Vagina (tissue), 2 donors: ENCODE measurements around the gene ECI2. TPM values are rescaled to one million over a fixed set of nuclear protein-coding genes. Genes with fewer than 3 reads are reported as not detected.

Experiments
- DNase-seq, 2 donors: peaks; one replicate each; pipeline ENCODE4 v3.0.0-alpha.2; 2017; ENCODE audit errors: extremely low spot score in 2 of 2
- H3K27ac ChIP-seq: fragments of 200-600 bp; sonication (generic); one replicate; pipeline ENCODE4 v1.5.1; 2019
- H3K27me3 ChIP-seq: fragments of 200-600 bp; sonication (generic); one replicate; pipeline ENCODE4 v1.5.1; 2019
- H3K36me3 ChIP-seq, 2 donors: fragments of 200-600 bp; sonication (generic); one replicate each; pipeline ENCODE4 v1.5.1; 2017 to 2019
- H3K4me1 ChIP-seq: fragments of 200-600 bp; sonication (generic); one replicate; pipeline ENCODE4 v1.5.1; 2019
- H3K4me3 ChIP-seq, 2 donors: fragments of 200-600 bp; sonication (generic); 1 replicate in 1 of 2; 2 replicates in 1 of 2; pipeline ENCODE4 v1.5.1; 2016 to 2019
- H3K9me3 ChIP-seq: fragments of 200-600 bp; sonication (generic); one replicate; pipeline ENCODE4 v1.5.1; 2019
- POLR2A ChIP-seq, 2 donors: fragments of 450-650 bp; IDR thresholded peaks; one replicate each; pipeline ENCODE4 v1.6.1; 2017; ENCODE audit warnings: antibody characterized with exemption in 2 of 2, mild to moderate bottlenecking in 2 of 2, moderate library complexity in 2 of 2
- POLR2AphosphoS5 ChIP-seq, 2 donors: sonication (generic); formaldehyde crosslinking; IDR thresholded peaks; one replicate each; pipeline ENCODE4 v1.9.0; 2017; ENCODE audit warnings: antibody characterized with exemption in 2 of 2, mild to moderate bottlenecking in 2 of 2, low read depth in 1 of 2; ENCODE audit not compliant: insufficient read depth in 1 of 2
- intact Hi-C: fragments of 100-400 bp; cut with DNase I; formaldehyde crosslinking; loops from one replicate; pipeline ENCODE4 v1.15.1; 2023
- total RNA-seq: library from RNA; depleted of rRNA; stranded (reverse); fragments of >200 nt; gene quantifications from one replicate; pipeline ENCODE4 v1.2.3, GENCODE V29; 2016
- TF ChIP-seq, protein P1 (sequence below), 3 experiments: fragments of 450-650 bp in 2 of 3; fragments of 200-600 bp in 1 of 3; sonication (generic) in 1 of 3; IDR thresholded peaks; one replicate each; pipeline ENCODE4 v1.5.1; 2017 to 2019; ENCODE audit warnings: antibody characterized with exemption in 3 of 3, mild to moderate bottlenecking in 2 of 3, moderate library complexity in 2 of 3

Gene ECI2
- total RNA-seq, 1 donor from 2014 or later = 30.7 TPM

DNA sequence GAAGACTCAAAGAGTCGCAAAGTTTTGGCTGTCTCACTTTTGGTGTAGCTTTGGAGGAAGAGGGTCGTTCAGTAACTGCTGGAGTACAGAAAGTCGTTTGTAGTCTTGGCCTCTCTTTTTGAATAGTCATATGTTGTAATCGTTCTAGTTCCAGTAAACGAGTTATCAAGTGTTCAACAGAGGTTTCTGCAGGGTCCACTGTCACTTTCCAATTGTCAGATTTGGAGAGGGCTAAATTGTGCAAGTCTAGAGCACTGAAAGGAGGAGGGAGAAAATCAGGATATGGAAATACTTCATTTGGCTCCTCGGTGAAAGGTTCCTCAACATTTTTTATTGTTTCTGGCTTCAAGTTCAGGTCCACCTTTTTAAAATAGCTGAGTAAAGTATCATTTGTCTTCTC lies 66.2 kb downstream of the ECI2 start:
- Histone ChIP-seq H3K9me3 (no peaks in the 10 kb centered on the region), H3K27ac (no peak overlapping the region), H3K36me3 (peaks cover 0 to 7% of the 10 kb centered on the region in 2 donors), H3K4me1 (no peaks in the 10 kb centered on the region), H3K4me3 (no peak overlapping the region), H3K27me3 (no peaks in the 10 kb centered on the region)
- no peak for DNase-seq
- TF ChIP-seq, protein P1, sequence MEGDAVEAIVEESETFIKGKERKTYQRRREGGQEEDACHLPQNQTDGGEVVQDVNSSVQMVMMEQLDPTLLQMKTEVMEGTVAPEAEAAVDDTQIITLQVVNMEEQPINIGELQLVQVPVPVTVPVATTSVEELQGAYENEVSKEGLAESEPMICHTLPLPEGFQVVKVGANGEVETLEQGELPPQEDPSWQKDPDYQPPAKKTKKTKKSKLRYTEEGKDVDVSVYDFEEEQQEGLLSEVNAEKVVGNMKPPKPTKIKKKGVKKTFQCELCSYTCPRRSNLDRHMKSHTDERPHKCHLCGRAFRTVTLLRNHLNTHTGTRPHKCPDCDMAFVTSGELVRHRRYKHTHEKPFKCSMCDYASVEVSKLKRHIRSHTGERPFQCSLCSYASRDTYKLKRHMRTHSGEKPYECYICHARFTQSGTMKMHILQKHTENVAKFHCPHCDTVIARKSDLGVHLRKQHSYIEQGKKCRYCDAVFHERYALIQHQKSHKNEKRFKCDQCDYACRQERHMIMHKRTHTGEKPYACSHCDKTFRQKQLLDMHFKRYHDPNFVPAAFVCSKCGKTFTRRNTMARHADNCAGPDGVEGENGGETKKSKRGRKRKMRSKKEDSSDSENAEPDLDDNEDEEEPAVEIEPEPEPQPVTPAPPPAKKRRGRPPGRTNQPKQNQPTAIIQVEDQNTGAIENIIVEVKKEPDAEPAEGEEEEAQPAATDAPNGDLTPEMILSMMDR (IDR thresholded peaks at IDR 0.05) = no peak
- TF ChIP-seq POLR2A (IDR thresholded peaks at IDR 0.05) (no peak), POLR2AphosphoS5 (IDR thresholded peaks at IDR 0.05; ENCODE audit: insufficient read depth in 1 of 2, low read depth in 1 of 2) (no peak)
- intact Hi-C loops = no loop called here

DNA sequence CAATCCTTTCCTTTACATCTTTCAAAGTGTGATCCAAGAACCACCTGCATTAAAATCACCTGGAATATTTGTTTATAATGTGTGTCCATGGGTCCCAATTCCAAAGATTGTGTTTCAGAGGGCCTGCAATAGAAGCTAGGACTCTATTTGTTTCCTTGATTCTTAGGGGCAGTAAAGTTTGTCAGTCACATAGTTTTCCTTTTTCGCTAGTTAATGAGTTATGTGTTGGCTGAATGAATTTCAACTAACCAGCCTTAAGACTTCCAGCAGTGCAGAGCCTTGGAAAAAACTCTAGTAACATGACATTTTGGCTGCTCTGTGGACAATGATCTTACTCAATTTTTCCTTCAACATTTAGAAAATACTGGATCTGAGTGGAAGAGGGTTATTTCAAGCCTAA lies 67.7 kb downstream of the ECI2 start:
- H3K9me3 ChIP-seq = no peaks in the 10 kb centered on the region
- intact Hi-C loops = no loop called here
- no peak for DNase-seq
- no peak overlapping the region for H3K4me3 ChIP-seq
- peaks cover 0 to 21% of the 10 kb centered on the region in 2 donors for H3K36me3 ChIP-seq
- H3K27ac ChIP-seq = no peak overlapping the region
- TF ChIP-seq POLR2A (IDR thresholded peaks at IDR 0.05) (no peak), POLR2AphosphoS5 (IDR thresholded peaks at IDR 0.05; ENCODE audit: insufficient read depth in 1 of 2, low read depth in 1 of 2) (no peak)
- TF ChIP-seq, protein P1 (IDR thresholded peaks at IDR 0.05) = no peak
- H3K4me1 ChIP-seq = no peaks in the 10 kb centered on the region
- no peaks in the 10 kb centered on the region for H3K27me3 ChIP-seq

GRCh38 chr6:4066029-4066755 lies 69.2 kb downstream of the ECI2 start:
- Histone ChIP-seq H3K4me3 (no peak overlapping the region), H3K36me3 (peaks cover 0 to 35% of the 10 kb centered on the region in 2 donors), H3K9me3 (no peaks in the 10 kb centered on the region), H3K27me3 (no peaks in the 10 kb centered on the region), H3K4me1 (no peaks in the 10 kb centered on the region), H3K27ac (no peak overlapping the region)
- intact Hi-C loops = no loop called here
- DNase-seq = no peak
- TF ChIP-seq, protein P1 (IDR thresholded peaks at IDR 0.05) = no peak
- TF ChIP-seq POLR2AphosphoS5 (IDR thresholded peaks at IDR 0.05; ENCODE audit: insufficient read depth in 1 of 2, low read depth in 1 of 2) (no peak), POLR2A (IDR thresholded peaks at IDR 0.05) (no peak)

Other genes with a start within 250 kb of the ECI2 start
- not detected for gene FAM217A, start 56.4 kb downstream of the ECI2 start, total RNA-seq